ENCODE data around the gene TMEM175. TPM values are rescaled to one million over a fixed set of nuclear protein-coding genes. Genes with fewer than 3 reads are reported as not detected.

The TMEM175 gene
- total RNA-seq, 1 donor from 2014 or later, result 12.1 TPM

DNA sequence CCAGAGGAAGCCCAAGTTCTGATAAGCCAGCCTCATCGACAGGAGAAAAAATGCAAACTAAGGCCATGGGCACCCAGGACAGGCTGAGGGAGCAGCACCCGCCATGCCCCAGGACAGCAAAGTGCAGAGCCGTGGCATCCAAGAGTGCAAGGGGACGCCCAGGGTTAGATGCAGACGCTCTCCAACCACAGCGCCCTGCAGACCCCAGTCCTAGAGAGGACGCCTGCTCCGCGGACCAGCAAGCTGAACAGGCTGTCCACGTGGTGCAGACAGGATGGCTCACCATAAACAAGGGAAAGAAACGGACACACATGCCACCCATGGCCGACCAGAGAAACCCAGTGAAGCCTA, 32.7 kb upstream of the TMEM175 start:
- DNase-seq (ENCODE audit: low read depth), result no peak

- DNase-seq (ENCODE audit: low read depth), result no peak
Measured at GRCh38 chr4:900073-900472, 32.2 kb upstream of the TMEM175 start.

DNA sequence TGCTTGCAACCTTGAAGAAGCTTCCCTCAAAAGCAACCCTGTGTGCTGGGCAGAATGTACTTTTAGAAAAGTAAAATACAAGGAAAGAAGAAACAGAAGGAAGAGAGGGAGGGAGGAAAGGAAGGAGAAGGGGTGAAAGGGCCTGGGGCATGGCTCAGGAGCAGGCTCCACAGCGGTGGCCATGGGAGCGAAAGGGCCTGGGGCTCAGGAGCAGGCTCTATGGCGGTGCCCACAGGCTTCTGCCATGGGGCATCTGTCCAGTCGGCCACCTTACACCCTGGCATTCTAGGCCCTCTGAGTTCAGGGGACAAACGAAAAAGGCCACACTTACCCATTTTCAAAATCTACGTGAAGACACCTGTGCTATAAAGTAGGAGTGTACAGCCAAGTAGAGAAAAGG, 31.5 kb upstream of the TMEM175 start:
- DNase-seq (ENCODE audit: low read depth), result no peak

DNA sequence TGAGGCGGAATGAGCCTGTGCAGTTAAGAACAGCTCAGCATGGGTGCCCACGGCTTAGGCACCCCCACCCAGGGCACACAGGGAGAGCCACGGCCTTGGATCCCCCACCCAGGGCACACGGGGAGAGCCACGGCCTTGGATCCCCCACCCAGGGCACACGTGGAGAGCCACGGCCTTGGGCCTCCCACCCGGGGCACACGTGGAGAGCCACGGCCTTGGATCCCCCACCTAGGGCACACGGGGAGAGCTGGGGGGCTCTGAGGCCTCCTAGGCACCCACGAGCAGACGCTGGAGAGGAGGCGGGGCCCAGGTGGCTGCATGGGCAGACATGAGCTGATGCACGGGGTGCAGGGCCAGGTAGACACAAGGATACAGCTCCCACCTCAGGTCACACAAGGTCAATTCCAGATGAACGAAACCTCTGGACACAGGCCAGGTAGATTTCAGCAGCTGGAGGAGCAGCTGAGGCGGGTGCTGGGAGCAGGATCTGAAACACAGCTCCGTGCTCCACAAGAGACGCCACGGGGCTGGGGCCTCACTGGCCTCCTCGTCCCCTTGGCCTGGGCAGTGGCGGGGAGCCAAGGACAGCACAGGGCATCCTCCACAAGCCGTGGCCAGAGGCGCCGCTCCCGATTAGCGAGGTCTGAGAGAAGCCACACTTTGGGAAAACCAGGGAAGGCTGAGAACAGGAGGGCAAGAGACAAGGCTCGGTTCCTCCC, 30.9 kb upstream of the TMEM175 start:
- DNase-seq (ENCODE audit: low read depth), result no peak

GRCh38 chr4:903066-904046, 28.9 kb upstream of the TMEM175 start:
- no peak for DNase-seq (ENCODE audit: low read depth)

- no peak for DNase-seq (ENCODE audit: low read depth)
Measured at GRCh38 chr4:905485-906338, 26.5 kb upstream of the TMEM175 start.

GRCh38 chr4:906339-907102, 25.7 kb upstream of the TMEM175 start:
- no peak for DNase-seq (ENCODE audit: low read depth)

- DNase-seq (ENCODE audit: low read depth), result no peak
Measured at GRCh38 chr4:907103-907400, 25.2 kb upstream of the TMEM175 start.

GRCh38 chr4:907691-908425, 24.4 kb upstream of the TMEM175 start:
- no peak for DNase-seq (ENCODE audit: low read depth)

DNA sequence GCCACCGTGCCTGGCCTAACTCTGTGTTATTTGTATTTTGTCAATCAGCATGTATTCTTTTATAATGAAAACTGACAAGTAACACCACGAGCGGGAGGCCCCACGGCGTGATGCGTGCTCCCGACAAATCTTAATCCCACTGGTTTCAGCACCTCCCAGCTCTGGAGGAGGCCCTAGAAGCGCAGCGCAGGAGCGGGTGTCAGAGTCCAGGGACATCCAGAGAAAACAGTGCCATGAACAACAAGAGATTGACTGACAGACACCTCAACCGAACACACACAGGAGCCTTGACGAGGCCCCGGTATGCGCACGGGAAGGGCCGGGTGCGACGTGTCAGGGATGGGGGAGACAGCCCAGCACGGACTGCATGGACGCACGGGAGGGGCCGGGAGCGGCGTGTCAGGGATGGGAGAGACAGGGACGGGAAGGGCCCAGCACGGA, 23.1 kb upstream of the TMEM175 start:
- no peak for DNase-seq (ENCODE audit: low read depth)

DNA sequence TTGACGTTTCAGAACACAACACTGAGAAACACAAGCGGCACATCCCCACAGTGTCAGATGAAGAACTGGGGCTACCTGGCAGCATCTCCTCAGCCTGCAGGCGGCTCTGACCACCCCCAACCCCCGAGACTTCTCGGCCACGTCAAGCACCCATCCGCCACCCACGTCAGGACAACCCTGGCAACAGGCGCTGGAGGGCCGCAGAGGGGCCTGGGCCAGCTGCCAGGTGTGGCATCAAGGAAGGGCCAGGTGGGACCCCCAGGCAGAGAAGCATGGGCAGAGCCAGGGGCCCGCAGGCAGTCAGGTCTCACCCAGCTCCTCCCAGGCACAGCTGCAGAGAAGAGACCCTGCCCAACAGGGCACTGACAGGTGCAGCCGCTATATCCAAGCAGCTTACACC, 22.4 kb upstream of the TMEM175 start:
- DNase-seq (ENCODE audit: low read depth), result no peak

GRCh38 chr4:910366-911091, 21.7 kb upstream of the TMEM175 start:
- DNase-seq (ENCODE audit: low read depth), result no peak

GRCh38 chr4:911221-911751, 21.0 kb upstream of the TMEM175 start:
- DNase-seq (ENCODE audit: low read depth), result no peak

- DNase-seq (ENCODE audit: low read depth), result no peak
Measured at GRCh38 chr4:911871-912490, 20.3 kb upstream of the TMEM175 start.

DNA sequence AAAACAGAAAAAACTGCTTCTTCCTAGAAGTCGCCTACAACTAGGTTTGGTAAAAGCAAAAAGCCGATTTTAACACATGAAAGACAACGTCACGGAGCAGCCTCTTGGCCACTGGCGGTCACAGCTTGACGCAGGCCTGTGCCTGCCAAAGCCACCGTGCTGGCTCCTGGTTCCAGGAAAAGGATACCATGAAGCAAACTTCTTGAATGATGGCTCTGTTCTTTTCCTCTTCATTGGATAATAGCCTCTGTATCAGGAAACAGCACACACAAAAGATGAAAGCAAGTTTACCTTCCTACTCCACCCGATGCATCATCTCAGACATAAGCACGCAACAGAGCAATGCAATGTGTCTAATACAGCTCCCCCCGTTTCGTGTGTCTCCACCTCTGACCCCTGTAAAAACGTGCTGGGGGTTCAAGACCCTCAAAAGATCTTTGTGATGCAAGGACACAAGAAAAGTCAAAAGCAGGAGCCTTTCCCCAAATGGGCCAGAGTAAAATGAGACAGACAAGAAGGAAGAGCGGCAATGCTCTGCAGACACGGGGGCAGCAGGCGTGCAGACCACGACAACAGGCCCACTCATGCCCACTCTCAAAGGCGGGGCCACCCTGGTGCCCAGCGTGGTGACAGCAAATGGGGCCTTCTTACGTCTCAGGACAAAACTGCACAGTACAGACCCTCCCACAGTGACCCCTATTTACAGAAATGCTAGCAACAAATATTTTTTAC, 19.5 kb upstream of the TMEM175 start:
- no peak for DNase-seq (ENCODE audit: low read depth)

GRCh38 chr4:913280-913618, 19.0 kb upstream of the TMEM175 start:
- no peak for DNase-seq (ENCODE audit: low read depth)

- no peak for DNase-seq (ENCODE audit: low read depth)
Measured at GRCh38 chr4:914531-914930, 17.7 kb upstream of the TMEM175 start.

- no peak for DNase-seq (ENCODE audit: low read depth)
Measured at GRCh38 chr4:915041-915474, 17.2 kb upstream of the TMEM175 start.

- no peak for DNase-seq (ENCODE audit: low read depth)
Measured at GRCh38 chr4:915595-915994, 16.7 kb upstream of the TMEM175 start.

Data from renal cortical epithelial cell (primary cell).